Measurements from ENCODE around the gene PAMR1.

The PAMR1 gene

DNA sequence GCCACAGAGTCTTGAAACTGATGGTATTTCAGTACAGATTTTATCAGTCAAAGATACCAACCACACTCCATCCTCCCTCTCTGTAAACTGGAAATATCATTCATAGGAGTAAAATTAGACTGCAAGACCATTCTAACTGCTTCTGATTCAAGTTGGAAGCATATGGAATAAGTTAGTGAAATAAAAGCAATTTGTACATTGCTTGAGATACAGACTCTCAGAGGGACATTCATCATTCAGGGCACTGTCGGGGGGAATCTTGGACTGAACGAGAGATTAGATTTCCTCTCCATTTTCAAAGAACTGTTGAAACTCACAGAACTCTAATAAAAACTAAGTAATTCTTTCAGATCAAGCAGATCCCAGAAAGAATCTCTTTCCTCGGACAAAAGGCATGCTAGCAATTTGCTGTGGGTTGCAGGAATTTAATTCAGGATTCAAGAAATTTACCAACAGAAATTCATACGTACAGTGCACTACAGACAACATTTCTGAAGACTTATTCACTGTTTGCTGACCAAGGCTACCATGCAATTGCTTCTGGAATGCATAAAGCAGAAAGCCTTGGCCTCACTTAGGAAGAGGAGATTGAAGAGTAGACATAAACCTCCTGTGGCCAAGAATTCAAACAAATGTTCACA is 34.1 kb downstream of the PAMR1 start:
- no peak for DNase-seq

DNA sequence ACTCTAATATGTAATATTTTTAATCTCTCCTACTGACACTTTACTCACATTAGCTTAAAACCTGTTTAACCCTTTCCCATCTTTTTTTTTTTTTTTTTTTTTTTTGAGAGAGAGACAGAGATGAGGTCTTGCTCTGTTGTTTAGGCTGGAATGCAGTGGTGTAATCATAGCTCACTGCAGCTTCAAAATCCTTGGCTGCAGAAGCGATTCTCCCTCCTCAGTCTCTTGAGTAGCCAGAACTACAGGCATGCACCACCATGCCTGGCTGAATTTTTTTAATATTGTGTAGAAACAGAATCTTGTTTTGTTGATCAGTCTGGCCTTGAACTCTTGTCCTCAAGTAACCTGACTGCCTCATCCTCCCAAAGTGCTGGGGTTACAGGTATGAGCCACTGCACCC is 37.3 kb downstream of the PAMR1 start:
- no peak for DNase-seq

DNA sequence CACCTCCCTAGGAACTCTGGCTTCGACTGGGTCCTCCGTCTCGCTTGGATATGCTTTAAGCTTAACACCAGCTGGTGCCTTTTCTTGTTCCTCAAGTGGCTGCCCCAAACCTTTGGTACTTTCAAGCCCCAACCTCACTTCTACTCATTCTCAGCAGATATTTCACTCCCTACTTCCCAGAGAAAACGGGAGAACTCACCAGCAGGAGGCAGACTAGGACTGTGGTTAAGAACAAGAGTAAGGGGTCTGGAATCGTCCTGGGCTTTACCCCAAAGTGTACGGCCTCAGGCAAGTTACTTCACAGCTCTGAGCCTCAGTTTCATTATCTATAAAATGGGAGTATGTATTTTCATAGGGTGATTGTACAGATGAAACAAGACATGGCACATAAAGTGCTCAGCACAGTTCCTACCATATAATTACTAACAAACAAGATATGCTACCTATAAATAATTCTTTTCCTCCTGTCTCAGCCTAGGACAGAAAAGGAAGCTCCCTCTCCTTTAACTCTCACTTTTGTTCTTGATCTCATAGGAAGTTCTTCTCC is 37.8 kb downstream of the PAMR1 start:
- DNase-seq, result no peak

DNA sequence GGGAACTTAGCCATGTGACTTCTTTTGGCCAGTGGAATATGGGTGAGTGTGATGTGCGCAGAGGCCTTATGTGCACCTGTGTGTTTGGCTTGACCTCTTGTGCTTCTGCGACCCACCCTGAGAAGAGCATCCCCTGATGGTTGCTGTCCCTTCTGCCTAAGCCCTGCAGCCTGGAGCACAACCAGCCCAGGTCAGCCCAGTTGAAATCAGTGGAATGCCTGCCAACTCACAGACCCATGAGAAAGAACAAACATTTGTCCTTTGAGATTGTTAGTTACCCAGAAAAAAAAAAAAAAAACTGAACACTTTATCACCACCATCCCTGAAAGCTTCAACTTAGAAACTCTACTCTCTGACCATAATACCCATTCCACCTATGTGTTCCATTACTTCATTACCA is 38.5 kb downstream of the PAMR1 start:
- DNase-seq, result no peak

DNA sequence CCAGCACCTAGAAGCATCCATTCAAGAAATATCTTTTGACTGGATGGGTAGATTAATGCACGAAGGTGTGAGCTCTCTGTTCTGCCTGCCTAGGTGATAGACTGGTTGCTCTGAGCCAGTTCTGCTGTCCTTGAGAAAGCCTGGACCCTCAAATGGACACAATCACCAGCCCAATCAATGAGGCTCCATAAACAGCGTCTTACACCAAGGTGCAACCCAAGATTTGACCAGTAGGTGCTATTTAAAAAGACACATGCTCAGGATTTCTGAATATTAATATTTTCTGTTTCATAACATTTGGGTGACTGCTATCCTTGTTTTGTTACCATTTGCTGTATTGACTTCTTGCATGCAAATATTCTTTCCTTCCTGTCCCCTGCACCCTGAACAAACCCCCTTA is 39.0 kb downstream of the PAMR1 start:
- peak; percentile 8 for DNase-seq

DNA sequence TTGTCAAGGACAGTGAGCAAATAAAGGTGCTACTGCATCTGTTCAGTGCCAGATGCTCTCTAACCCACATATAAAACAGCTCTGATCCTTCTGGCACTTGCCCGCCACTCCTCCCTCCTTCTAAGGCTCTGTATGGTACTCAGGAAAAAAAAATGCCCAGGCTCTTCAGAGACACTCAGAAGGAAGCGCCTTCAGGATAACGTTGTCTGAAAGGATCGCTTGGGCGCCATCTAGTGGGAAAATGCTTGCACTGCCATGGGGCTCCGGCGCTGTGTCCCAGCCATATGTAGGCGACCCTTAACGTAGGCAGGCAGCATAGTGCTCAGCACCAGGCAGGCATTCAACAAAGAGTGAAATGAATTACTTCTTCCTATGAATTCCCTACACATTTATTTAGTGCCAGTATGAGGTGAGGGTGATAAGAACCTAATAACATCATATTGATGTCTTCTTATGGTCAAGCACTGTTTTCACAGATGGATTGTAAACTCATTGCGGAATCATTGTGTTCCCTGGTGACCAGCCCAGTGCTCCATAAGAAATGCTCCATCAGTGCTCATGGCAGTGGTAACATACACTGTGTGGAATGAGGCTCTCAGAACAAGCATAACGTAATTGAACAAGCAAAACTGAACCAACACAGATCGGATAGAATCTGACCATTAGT is 39.6 kb downstream of the PAMR1 start:
- DNase-seq, result peak; percentile 91

DNA sequence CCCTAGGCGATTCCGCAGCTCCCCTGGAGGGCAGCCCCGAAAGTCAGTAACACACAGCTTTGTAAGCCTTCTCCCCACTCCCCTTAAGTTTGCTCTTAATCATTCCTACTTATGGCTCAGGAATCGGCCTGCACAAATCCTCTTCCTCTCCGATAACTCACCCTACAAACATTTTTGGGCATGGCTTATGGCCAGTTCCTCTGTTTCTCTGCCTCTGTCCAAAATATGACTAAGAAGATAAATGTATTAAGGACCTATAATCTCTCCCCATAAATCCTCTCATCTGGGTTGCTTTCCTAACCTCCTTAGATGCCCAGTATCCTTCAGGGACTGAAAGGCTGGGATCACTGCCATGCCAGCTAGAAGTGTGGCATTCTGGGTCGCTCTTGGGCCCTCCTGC is 41.0 kb downstream of the PAMR1 start:
- DNase-seq, result no peak

DNA sequence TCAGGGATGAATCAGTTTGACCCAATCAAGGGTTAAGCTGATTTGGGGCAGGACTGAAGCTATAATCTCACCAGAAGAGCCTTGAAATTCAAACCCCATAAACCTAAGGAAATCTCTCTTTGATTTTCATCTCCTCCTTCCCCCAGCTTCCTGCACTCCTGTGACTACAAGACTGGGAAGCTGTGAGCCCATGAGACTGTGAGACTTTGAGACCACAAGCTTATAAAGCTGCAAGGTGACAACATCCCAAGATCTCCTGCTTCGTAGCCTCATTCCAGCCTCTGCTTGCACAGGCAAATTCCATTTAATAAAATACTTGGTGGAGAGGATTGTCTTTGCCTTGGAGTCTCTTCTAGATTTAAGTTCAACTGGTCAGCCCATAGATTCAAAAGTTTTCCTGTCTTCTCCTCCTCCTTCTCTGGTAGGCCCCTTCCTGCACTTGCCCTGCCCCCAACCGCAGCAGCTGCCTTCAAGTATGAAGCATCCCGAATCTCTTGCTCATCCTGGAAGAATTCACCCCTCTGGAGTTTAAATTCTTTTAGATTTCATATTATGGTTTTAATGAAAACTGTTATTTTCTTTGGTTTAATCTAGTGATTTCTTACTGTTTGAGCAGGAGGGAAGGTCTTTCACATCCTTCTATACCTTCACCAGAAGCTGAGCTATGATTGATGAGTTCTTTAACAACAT is 42.1 kb downstream of the PAMR1 start:
- DNase-seq, result no peak

DNA sequence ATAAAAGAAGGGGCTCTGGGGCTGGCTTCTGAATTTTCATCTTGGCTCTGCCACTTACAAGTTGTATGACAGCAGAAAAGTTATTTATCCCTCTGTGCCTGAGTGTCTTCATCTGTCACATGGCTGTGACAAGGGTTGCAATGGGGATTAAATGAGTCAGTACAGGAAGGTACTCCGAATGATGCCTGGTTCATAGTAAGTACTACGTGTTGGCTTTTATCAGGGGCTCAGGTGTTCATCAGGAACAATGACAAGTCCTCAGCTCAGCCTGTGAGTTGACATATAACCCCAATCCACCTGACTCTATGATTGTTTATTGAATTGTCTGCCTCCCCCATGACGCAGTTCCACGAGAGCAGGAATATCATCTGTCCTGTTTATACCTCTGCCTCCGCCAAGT is 45.7 kb downstream of the PAMR1 start:
- no peak for DNase-seq

DNA sequence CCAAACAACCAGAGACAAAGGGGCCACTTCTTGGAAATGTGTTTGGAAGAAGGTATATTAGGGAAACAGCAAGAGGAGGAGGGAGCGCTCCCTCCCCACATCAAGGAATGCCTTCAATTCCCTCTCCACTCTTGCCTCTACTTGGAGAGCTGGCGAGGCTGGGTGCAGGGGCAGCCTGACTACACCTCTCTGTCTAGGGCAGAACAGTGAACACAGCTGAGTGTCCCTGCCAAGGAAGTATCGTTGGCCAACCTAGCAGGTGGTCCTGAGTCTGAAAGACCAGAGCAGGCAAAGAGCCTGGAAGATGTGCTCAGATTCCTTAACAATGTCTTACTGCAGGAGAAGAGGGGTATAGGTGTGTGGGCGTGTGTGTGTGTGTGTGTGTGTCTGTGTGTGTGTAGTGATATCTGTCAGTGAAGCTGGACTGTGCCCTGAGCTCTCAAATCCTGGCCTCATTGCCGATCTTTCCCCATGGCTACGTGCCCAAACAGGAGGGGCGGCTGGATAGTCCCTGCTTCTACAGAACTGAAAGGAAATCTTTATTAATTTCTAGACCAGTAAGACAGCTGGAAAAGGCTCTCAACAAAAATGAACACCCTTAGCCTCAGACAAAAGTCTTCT is 46.8 kb downstream of the PAMR1 start:
- DNase-seq, result no peak

DNA sequence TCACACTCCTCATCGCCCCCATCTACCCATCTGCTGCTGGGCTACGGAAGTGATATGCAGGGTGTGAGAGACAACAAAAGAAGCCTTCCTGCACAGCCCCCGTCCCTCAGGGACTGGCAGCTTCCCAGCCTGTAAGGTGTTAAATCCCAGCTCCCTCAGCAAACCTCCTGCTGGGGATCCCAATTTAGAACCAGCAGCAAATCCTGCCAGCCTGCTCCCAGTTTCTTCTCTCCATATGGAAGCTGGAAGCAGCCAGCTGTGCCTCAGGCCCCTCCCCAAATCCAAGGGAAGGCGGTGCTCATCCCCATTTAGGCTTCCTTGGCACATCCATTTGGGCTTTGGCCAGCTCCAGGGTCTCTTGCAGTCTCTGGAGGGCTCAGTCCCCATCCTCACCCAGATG is 47.5 kb downstream of the PAMR1 start:
- no peak for DNase-seq

DNA sequence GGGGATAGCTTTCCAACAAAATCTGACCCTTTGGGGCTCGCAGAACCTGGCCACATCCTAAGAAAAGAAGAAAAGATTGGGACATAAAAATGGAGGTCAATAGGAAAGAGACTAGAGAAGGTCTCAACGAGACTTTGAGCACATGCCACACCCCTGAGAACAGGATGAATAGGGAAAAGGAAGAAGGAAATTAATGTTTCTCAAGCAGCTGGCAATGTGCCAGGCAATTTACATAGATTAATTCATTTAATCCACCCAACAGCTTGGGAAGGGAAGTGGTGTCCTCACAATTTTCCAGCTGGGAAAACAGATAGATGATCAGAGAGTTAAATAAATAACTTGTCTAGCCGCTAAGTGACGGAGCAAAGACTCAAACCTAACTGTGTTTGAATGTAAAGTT is 50.7 kb downstream of the PAMR1 start:
- no peak for DNase-seq

DNA sequence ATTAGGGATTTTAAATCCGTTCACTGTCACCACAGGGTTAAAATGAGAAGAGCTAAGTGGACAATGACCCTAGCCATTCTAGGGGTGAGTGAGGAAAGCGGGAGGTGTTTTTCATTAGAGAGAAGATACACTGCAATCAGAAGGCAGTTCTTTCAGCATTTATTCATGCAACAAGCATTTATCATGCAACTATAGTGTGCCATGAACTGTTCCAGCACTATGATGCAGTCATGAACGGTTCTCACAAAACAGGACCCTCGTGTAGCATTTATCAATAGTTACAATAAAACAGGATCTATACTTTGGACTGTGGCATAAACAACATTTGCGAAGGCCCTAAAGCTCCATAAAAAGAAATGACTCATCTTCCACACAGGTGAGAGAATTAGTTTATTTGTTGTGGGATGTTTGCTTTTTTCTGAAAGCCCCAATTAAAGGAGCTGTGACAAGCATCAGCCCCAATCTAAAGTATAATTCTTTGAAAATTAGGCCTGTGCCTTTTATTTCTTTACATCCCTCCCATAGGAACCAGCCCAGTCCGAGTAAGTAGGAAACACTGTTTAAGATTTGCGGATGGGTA is 51.5 kb downstream of the PAMR1 start:
- DNase-seq, result no peak

DNA sequence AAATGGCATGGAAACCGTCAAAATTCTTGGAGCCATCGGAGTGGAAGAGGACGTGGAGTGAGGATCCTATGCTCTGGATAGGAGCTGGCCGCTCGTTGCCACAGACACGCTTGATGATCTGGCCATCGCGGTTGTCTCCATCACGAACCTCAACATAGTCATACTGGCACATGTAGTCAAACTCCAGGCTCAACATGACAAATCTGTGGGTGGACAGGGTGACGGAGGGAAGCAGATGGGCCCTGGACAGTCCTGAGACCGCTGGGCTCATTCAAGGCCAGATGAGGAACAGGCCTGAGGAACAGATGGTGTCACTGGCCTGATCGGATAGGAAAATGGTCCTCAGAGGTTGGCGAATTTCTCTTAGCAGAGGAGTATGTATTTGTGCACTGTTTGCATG is 54.8 kb downstream of the PAMR1 start:
- DNase-seq, result no peak

DNA sequence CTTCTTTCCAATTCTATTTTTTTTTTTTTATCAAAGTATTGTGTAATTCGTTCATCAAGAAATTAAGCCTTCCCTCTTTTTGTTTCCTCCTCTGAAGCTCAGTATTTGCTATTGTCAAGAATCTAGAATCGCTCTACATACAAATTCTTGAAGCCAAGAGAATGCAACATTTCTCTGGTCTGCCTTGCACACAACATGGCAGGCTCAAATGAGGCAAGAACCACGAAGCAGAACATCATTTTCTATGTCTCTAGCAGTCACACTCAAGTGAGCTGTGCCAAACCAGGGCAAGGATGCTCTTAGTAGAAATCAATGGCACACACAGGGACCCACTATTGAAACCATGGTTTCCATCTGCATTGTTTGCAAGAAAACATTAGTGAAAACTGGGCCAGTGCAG is 59.4 kb downstream of the PAMR1 start:
- no peak for DNase-seq

DNA sequence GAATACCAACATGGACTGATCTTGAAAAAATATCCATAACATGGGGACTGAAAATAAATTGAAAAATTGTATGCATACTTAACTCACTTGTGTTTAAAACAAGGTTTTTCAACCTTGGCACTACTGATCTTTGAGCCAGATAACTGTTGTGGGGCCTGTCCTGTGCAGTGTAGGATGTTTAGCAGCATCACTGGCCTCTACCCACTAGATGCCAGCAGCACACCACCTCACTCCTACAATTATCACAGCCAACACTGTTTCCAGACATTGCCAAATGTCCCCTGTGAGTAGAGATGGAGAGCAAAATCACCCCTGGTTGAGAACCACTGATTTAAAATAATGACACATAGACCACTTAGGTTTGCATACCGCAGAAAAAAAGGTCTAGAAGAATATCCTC is 61.1 kb downstream of the PAMR1 start:
- DNase-seq, result no peak

DNA sequence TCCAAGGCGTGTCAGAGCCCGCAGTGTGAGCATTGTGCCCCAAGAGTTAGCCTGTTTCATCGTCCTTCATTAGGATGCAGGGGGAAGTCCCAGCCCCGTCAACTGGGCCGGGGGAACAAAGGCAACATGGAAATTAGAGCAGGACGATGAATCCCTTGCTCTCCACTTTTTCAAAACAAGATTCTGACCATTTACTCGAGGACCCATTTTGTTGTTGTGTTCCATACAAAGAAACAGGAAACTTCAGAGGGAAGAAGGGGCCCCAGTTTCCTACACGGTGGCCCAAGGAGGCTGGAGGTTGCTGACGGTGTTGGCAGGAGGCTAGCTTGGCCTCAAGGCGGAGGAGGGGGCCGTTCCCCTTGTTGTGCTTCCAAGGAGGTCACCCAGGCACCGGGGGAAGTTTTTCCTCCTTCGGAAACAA is 62.1 kb downstream of the PAMR1 start:
- DNase-seq, result no peak

DNA sequence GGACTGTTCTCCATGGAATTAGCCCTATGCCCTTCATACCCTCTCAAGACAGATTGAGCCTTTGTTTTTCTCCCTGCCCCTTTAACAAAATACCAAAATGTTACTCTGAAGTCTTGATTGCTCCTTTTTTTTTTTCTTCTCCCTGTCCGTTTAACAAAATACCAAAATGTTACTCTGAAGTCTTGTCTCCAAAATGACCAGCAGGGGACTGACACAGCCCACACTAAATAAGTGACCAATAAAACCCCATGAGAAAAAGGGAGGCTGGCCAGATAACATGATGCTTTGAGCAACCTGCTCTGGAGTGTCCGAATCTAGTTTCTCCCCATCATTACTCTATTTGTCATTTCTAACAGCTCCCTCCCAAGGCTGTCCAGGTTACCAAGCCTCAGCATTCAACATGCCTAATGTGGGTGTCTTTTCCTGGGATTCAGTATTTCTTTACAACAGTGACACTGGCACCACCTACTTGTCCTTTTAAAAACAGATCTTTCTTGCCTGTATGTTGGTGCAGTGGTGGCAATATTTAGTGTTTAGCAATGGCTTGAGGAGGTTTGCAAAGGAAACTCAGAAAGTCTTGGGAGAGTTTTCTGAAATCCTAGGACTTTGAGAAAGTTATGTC is 63.4 kb downstream of the PAMR1 start:
- no peak for DNase-seq

DNA sequence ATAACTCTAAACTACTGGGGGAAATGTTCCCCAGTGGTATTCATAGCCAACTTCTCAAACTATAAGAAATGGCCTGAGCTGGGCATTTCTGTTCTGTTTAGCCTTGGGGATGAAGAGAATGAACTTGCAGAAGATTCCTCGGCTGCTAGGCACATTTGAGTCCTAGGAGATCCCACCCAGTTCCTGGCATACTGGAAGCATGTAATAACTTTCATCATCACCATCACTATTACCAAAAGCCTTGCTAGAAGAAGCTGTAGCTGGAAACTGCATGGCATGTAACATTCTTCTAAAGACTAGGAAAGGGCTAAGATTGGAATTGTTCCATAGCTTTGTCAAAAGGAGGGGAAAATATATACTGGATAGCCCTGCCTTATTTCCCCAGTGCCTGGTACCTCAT is 65.9 kb downstream of the PAMR1 start:
- DNase-seq, result no peak

DNA sequence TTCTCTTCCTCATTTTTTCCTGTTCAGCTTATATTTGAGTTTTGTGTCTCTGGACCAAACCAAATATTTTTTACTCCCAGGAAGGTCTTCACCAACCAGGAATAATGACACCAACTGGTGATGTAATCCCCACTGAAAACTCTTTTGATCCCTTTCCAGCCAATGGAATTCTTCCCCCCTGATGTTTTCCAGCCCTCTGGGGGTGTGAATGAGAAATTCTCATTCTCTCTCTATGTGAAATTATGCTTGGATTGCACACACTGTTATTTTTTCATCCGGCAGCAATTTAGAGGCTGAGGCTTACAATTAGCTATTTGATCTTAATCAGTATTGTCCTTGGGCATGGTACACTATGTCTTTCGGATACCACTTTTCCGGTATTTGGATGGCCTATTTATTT is 66.6 kb downstream of the PAMR1 start:
- DNase-seq, result no peak

DNA sequence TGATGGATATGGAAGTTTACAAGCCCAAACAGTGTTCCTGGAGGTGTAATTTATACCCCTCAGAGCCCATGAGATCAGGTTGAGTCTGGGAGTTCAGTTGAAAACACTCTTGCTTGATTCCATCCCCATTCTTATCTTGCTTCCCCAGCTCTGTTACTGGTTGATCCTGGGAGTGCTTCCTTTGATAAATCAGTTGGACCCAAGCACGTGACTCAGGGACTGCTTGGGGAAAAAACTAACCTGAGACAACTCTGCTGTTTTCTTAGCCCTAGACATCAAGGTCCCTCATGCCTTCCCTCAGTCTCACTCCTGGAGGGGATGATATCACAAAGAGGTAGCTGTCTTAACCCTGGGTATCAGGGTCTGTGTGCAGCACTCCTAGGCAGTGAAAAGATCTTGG is 71.1 kb downstream of the PAMR1 start:
- peak; percentile 1 for DNase-seq

DNA sequence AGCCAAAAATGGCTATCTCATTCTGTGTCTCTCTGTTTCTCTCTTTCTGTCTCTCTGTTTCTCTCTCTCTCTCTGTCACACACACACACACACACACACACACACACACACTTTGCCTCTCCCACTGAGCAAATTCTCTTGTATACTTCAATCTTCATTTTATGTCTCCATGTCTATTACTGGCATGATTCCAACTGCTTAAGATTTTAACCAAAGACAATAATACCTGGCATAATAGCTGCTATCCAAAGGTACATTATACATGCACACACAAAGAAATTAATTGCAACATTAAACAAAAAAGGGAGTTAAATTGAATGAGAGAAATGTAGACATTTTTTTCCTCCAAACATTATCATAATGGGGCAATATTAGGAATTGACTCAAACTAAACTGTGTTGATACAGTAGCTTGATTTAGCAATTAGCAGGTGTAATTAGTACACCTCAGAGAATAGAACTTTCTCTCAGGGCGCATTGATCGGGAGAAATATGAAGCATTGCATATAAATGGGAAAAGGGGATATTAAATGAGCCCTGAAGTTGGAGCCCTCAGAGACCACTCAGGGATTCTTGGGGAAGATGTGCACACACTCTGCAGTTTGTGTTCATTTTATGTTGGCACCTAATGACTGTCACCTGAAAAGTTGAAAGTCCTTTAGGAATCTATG is 88.7 kb downstream of the PAMR1 start:
- no peak for DNase-seq

Data from hematopoietic multipotent progenitor cell treated with erythropoietin and hydrocortisone succinate and interleukin-3 and kit ligand, for 6 days (in vitro differentiated cells).